SW480 (cell line): ENCODE results near the gene CCR5AS.

Experiments used
- DNase-seq: peaks from one replicate; pipeline ENCODE4 v3.0.0-alpha.2; 2016; ENCODE audit warnings: low spot score

CCR5AS gene

DNA sequence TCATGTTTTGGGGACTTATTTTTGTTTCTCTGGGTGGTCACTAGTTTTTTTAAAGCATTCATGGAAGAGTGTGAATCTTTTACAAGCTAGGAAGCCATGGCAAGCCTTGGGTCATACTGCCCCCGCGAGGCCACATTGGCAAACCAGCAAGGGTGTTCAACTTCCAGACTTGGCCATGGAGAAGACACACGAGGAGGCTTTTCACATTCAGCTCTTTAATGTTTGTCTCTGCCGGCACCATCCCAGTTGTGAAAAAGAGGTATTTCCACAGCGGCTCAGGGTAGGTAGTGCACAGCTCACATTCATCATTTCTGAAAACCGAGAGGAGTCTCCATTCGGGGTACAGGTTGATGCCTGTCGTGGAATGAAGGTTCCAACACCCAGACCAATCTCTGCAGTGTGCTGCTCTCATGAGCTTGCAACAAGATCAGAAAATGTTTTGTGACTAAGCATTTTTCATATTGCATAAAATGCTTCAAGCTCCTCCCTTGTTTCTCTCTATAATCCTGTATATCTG is 28.4 kb downstream of the CCR5AS start:
- DNase-seq = peak; percentile 57

DNA sequence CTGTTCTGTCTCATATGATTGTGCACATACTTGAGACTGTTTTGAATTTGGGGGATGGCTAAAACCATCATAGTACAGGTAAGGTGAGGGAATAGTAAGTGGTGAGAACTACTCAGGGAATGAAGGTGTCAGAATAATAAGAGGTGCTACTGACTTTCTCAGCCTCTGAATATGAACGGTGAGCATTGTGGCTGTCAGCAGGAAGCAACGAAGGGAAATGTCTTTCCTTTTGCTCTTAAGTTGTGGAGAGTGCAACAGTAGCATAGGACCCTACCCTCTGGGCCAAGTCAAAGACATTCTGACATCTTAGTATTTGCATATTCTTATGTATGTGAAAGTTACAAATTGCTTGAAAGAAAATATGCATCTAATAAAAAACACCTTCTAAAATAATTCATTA is 31.1 kb downstream of the CCR5AS start:
- no peak for DNase-seq

DNA sequence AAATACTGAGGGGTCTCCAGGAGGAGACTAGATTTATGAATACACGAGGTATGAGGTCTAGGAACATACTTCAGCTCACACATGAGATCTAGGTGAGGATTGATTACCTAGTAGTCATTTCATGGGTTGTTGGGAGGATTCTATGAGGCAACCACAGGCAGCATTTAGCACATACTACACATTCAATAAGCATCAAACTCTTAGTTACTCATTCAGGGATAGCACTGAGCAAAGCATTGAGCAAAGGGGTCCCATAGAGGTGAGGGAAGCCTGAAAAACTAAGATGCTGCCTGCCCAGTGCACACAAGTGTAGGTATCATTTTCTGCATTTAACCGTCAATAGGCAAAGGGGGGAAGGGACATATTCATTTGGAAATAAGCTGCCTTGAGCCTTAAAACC is 31.6 kb downstream of the CCR5AS start:
- DNase-seq = no peak

GRCh38 chr3:46374755-46375154 is 32.1 kb downstream of the CCR5AS start:
- DNase-seq = no peak

DNA sequence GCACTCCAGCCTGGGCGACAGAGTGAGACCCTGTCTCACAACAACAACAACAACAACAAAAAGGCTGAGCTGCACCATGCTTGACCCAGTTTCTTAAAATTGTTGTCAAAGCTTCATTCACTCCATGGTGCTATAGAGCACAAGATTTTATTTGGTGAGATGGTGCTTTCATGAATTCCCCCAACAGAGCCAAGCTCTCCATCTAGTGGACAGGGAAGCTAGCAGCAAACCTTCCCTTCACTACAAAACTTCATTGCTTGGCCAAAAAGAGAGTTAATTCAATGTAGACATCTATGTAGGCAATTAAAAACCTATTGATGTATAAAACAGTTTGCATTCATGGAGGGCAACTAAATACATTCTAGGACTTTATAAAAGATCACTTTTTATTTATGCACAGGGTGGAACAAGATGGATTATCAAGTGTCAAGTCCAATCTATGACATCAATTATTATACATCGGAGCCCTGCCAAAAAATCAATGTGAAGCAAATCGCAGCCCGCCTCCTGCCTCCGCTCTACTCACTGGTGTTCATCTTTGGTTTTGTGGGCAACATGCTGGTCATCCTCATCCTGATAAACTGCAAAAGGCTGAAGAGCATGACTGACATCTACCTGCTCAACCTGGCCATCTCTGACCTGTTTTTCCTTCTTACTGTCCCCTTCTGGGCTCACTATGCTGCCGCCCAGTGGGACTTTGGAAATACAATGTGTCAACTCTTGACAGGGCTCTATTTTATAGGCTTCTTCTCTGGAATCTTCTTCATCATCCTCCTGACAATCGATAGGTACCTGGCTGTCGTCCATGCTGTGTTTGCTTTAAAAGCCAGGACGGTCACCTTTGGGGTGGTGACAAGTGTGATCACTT is 34.1 kb downstream of the CCR5AS start:
- DNase-seq = peak; percentile 46

DNA sequence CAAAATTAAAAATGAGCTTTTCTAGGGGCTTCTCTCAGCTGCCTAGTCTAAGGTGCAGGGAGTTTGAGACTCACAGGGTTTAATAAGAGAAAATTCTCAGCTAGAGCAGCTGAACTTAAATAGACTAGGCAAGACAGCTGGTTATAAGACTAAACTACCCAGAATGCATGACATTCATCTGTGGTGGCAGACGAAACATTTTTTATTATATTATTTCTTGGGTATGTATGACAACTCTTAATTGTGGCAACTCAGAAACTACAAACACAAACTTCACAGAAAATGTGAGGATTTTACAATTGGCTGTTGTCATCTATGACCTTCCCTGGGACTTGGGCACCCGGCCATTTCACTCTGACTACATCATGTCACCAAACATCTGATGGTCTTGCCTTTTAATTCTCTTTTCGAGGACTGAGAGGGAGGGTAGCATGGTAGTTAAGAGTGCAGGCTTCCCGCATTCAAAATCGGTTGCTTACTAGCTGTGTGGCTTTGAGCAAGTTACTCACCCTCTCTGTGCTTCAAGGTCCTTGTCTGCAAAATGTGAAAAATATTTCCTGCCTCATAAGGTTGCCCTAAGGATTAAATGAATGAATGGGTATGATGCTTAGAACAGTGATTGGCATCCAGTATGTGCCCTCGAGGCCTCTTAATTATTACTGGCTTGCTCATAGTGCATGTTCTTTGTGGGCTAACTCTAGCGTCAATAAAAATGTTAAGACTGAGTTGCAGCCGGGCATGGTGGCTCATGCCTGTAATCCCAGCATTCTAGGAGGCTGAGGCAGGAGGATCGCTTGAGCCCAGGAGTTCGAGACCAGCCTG is 35.1 kb downstream of the CCR5AS start:
- no peak for DNase-seq

DNA sequence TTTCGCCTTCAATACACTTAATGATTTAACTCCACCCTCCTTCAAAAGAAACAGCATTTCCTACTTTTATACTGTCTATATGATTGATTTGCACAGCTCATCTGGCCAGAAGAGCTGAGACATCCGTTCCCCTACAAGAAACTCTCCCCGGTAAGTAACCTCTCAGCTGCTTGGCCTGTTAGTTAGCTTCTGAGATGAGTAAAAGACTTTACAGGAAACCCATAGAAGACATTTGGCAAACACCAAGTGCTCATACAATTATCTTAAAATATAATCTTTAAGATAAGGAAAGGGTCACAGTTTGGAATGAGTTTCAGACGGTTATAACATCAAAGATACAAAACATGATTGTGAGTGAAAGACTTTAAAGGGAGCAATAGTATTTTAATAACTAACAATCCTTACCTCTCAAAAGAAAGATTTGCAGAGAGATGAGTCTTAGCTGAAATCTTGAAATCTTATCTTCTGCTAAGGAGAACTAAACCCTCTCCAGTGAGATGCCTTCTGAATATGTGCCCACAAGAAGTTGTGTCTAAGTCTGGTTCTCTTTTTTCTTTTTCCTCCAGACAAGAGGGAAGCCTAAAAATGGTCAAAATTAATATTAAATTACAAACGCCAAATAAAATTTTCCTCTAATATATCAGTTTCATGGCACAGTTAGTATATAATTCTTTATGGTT is 35.9 kb downstream of the CCR5AS start, which contains the start of gene CCR5:
Gene CCR5, plus strand, starts transcription at position 108 of the 680 bp plus-strand sequence. CDS start 1,957 bp downstream, outside the sequence.
- no peak for DNase-seq

- DNase-seq = no peak
Observed at GRCh38 chr3:46369675-46370132, 37.2 kb downstream of the CCR5AS start.

DNA sequence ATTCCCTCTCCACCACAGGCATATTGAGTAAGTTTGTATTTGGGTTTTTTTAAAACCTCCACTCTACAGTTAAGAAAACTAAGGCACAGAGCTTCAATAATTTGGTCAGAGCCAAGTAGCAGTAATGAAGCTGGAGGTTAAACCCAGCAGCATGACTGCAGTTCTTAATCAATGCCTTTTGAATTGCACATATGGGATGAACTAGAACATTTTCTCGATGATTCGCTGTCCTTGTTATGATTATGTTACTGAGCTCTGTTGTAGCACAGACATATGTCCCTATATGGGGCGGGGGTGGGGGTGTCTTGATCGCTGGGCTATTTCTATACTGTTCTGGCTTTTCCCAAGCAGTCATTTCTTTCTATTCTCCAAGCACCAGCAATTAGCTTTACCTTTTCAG is 37.7 kb downstream of the CCR5AS start:
- no peak for DNase-seq

- peak; percentile 34 for DNase-seq
Observed at GRCh38 chr3:46368569-46368968, 38.3 kb downstream of the CCR5AS start.

DNA sequence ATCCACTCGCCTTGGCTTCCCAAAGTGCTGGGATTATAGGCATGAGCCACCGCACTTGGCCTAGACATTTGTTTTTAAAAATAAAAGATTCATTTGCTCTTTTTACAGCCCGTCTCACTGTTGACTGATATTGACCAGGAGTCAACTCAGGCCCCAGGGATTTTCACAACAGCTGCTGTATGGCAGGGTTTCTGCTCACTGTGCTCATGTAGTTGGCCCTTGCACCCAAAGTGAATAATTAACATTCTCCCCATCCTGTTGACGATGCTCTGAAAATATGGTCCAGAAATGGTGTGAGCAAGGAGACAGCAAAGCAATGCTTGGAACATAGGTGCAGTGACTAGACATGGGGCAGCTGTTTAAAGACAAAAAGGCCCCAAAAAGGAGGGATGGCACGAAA is 39.1 kb downstream of the CCR5AS start:
- no peak for DNase-seq

DNA sequence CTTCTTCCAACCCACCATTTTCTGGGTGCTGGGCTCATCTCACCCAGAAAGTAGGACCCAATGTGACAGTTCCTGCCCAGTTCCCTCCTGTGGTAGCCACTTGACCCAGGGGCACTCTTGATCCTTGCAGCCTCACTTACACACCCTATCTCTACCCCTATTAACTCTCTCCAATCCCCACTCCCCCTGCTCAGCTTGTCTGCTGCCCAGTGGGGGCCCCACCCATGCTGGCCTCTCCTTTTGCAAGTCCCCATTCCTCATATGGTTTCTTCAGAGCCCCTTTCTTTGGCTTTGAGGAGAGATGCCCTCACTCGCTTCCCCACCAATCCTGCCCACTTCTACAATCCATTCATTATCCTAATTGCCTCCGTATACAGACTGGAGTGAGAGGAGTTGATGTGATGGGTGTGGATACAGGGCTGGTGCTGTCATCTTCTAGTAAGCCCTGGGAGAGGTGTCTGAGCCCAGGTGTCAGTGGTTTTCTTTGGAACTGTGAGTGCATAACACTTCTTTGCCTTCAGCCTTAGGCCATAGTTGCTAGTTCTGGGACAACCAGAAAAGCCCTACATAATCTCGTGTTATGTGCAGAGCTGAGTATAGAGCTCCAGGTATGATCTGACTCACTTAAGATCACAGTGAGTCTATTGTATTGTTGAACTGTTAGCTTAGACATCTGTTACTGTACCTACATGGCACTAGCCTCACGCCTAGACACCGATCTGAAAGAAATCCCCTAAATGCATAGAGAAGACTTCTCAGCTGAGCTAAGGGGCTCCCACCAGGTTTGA is 40.9 kb downstream of the CCR5AS start:
- no peak for DNase-seq

DNA sequence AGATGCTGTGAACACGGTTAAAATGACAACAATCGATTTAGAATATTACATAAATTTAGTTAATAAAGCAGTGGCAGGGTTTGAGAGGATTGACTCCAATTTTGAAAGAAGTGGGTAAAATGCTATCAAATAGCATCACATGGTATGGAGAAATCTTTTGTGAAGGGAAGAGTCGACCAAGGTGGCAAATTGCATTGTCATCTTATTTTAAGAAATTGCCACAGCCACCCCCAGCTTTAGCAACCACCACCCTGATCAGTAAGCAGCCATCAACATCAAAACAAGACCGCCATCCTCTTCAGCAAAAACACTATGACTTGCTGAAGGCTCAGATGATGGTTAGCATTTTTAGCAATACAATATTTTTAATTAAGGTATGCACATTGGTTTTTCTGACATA is 41.8 kb downstream of the CCR5AS start:
- DNase-seq = no peak

- peak; percentile 67 for DNase-seq
Observed at GRCh38 chr3:46361408-46362283, 45.2 kb downstream of the CCR5AS start.

DNA sequence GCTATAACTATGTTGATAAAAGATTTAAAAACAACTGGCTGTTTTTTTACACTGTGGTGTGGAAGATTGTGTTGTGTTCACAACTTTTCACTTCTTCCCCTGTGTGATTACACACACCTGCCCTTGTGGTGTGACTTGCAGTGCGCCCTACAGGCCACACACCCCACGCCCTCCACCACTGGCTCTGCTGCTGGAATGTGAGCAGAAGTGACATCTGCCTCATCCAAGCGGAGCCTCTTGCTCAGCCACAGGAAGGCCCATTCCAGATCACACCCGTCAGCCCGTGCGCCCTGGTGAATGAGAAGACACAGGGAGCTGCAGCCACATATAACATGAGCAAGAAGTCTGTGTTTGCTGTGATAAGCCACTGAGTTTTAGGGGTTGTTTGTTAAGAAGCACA is 46.0 kb downstream of the CCR5AS start:
- DNase-seq = peak; percentile 48

DNA sequence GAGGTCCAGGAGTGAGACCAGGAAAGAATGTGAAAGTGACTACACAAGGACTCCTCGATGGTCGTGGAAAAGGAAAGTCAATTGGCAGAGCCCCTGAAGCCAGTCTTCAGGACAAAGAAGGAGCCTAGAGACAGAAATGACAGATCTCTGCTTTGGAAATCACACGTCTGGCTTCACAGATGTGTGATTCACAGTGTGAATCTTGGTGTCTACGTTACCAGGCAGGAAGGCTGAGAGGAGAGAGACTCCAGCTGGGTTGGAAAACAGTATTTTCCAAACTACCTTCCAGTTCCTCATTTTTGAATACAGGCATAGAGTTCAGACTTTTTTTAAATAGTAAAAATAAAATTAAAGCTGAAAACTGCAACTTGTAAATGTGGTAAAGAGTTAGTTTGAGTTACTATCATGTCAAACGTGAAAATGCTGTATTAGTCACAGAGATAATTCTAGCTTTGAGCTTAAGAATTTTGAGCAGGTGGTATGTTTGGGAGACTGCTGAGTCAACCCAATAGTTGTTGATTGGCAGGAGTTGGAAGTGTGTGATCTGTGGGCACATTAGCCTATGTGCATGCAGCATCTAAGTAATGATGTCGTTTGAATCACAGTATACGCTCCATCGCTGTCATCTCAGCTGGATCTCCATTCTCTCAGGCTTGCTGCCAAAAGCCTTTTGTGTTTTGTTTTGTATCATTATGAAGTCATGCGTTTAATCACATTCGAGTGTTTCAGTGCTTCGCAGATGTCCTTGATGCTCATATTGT is 47.0 kb downstream of the CCR5AS start:
- DNase-seq = no peak

- no peak for DNase-seq
Observed at GRCh38 chr3:46358466-46358865, 48.4 kb downstream of the CCR5AS start.

DNA sequence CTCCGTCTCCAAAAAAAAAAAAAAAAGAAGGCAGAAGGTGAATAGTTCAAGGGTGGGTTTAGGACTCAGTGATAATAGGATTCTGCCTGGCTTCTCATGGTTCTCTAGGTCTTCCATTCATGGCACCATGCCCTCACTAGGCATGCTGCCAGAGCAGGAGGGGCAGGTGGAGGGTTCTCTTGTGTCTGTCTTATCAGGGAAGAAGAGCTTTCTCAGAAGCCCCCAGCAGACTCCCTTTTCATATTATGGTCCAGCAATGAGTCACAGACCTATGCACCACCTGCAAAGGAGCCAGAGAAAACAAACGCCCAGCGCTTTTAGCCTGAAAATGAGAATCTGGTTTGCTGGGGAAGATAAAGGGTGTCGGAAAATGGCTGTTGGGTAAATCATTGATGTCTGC is 50.0 kb downstream of the CCR5AS start:
- DNase-seq = no peak

DNA sequence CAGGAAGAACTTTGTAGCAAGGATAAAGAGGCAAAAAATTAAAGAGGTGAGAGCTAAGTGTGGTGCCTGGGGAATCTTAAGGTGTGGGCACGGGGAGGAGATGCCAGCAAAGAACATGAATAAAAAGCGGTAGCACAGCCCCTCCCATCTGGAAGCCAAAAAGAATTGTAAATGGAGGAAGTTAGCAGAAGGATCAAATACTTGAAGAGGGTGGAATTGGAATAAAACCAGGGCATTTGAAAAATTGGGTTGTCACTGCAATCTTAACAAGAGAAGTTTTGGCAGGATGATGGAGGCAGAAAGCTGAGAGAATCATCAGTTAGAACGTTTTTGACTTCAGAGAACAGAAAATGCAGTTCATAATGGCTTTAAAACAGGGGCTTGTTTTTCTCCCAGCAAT is 50.6 kb downstream of the CCR5AS start:
- no peak for DNase-seq

GRCh38 chr3:46354984-46355383 is 51.9 kb downstream of the CCR5AS start:
- DNase-seq = no peak
